Neural crest cell (in vitro differentiated cells): Measurements from ENCODE around the gene MAP2K4. TPM values are rescaled to one million over a fixed set of nuclear protein-coding genes. Genes with fewer than 3 reads are reported as not detected.

Source experiments
- DNase-seq: peaks from one replicate; pipeline ENCODE4 v3.0.0; 2021; ENCODE audit warnings: low read depth, mixed read lengths, low spot score
- H3K27ac Mint-ChIP-seq: one replicate; pipeline ENCODE4 v1.8.0; 2021; ENCODE audit warnings: mild to moderate bottlenecking, mixed read lengths; ENCODE audit not compliant: unreplicated experiment
- H3K27me3 Mint-ChIP-seq: 2 replicates; pipeline ENCODE4 v1.8.0; 2021; ENCODE audit warnings: low read depth, mild to moderate bottlenecking, mixed read lengths
- H3K36me3 Mint-ChIP-seq: 2 replicates; pipeline ENCODE4 v1.8.0; 2021; ENCODE audit warnings: low read depth, mild to moderate bottlenecking, mixed read lengths
- H3K4me1 Mint-ChIP-seq: 2 replicates; pipeline ENCODE4 v1.8.0; 2021; ENCODE audit warnings: mixed read lengths
- H3K4me3 Mint-ChIP-seq: one replicate; pipeline ENCODE4 v1.8.0; 2021; ENCODE audit warnings: mild to moderate bottlenecking, mixed read lengths
- H3K9me3 Mint-ChIP-seq: 2 replicates; pipeline ENCODE4 v1.8.0; 2021; ENCODE audit warnings: mixed read lengths
- total RNA-seq: library from RNA; stranded (reverse); gene quantifications from 2 replicates; pipeline ENCODE4 v1.2.1, GENCODE V29; 2021
- TF ChIP-seq, protein P1 (sequence below): fragments of 200-600 bp; sonication (generic); conservative IDR thresholded peaks from 2 replicates; pipeline ENCODE4 v1.5.0; 2021; ENCODE audit warnings: antibody characterized with exemption, mild to moderate bottlenecking

Gene MAP2K4
- total RNA-seq, 1 donor from 2014 or later: 47.5 TPM

DNA sequence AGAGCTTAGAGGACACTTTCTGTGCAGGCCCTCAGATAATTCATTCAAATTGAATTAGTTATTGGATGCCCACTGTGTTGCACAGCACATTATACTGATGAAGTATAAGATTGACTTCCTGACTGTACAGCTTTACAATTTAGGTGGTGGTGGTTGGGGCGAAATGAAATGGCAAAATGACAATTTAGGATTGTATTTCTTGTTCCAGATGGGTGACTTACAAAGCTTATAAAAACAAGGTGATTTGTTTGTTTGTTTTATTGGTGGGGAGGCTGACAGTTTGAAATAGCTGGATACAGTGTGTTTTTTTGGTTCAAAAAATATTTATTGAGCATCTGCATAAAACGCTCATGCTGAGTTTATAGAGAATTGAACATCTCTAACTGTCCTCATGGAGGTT is 1.6 kb downstream of the MAP2K4 start:
- Mint-ChIP-seq H3K27me3 (peaks cover 13% of the 10 kb centered on the region), H3K36me3 (no peaks in the 10 kb centered on the region), H3K27ac (no peak overlapping the region), H3K9me3 (no peaks in the 10 kb centered on the region), H3K4me1 (peaks cover 25% of the 10 kb centered on the region), H3K4me3 (peak overlapping the region; percentile 89)
- no peak for DNase-seq
- TF ChIP-seq, protein P1, sequence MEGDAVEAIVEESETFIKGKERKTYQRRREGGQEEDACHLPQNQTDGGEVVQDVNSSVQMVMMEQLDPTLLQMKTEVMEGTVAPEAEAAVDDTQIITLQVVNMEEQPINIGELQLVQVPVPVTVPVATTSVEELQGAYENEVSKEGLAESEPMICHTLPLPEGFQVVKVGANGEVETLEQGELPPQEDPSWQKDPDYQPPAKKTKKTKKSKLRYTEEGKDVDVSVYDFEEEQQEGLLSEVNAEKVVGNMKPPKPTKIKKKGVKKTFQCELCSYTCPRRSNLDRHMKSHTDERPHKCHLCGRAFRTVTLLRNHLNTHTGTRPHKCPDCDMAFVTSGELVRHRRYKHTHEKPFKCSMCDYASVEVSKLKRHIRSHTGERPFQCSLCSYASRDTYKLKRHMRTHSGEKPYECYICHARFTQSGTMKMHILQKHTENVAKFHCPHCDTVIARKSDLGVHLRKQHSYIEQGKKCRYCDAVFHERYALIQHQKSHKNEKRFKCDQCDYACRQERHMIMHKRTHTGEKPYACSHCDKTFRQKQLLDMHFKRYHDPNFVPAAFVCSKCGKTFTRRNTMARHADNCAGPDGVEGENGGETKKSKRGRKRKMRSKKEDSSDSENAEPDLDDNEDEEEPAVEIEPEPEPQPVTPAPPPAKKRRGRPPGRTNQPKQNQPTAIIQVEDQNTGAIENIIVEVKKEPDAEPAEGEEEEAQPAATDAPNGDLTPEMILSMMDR: no peak

DNA sequence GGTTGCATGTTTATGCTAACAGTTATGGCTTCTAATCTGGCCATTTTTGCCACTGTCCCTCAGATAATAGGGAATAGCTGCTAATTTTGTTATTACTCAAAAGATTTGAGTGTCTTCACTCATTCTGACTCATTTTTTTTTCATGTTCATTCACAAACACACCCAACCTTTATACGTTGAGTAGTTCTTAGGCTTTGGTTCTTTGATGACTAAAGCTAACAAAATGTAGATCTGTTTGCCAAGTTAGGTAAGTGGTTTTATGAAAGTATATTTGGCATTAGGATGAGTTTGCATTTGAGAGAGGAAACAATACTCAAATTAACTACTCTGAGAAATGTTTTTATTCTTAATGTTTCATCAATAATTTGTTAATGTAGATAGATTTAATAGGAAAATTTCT is 3.6 kb downstream of the MAP2K4 start:
- TF ChIP-seq, protein P1: no peak
- Mint-ChIP-seq H3K4me1 (peaks cover 25% of the 10 kb centered on the region), H3K27me3 (peaks cover 12% of the 10 kb centered on the region), H3K27ac (no peak overlapping the region), H3K4me3 (peak overlapping the region; percentile 14), H3K36me3 (no peaks in the 10 kb centered on the region), H3K9me3 (no peaks in the 10 kb centered on the region)
- DNase-seq: no peak

DNA sequence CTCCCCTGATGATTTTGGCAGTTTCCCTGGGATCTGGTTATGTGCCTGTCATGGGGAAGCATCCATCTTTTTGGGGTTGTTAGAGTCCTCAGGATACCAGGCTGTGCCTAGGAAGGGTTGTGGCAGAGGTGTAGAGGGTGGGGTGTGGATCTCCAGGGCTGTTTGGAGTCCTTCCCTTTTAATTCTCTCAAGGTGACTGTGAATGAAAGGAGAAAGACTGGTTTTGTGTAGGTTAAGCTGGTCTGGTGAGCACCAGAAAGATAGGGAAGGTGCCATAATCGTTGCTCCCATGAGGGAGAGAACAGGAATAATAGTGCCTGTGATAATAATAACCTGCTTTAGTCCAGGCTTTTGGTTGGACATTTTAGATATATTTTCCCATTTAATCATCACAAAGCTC is 7.0 kb downstream of the MAP2K4 start:
- H3K27ac Mint-ChIP-seq: no peak overlapping the region
- H3K4me1 Mint-ChIP-seq: peaks cover 13% of the 10 kb centered on the region
- no peak for DNase-seq
- no peaks in the 10 kb centered on the region for H3K9me3 Mint-ChIP-seq
- no peak overlapping the region for H3K4me3 Mint-ChIP-seq
- TF ChIP-seq, protein P1: no peak
- H3K27me3 Mint-ChIP-seq: no peaks in the 10 kb centered on the region
- H3K36me3 Mint-ChIP-seq: no peaks in the 10 kb centered on the region

DNA sequence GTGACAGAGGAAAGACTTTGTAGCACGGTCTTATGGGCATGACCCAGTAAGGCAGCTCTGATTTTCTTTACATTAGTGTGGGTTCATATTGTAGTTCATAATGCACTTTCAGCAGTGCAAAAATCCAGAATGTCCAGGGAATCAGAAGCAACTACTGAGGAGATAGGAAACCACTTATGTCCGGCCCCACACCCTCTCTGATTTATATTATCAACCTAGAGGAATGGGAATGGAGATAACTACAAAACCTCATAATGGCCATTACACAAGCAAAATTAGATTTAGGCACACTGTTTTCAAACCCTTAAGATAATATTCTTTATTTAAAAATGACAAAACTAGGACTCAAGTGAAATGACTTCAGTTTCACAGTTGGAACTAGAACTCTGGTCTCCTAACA is 7.9 kb downstream of the MAP2K4 start:
- Mint-ChIP-seq H3K27ac (no peak overlapping the region), H3K27me3 (no peaks in the 10 kb centered on the region), H3K36me3 (no peaks in the 10 kb centered on the region), H3K4me1 (peaks cover 4% of the 10 kb centered on the region), H3K4me3 (no peak overlapping the region), H3K9me3 (no peaks in the 10 kb centered on the region)
- TF ChIP-seq, protein P1: no peak
- DNase-seq: no peak

DNA sequence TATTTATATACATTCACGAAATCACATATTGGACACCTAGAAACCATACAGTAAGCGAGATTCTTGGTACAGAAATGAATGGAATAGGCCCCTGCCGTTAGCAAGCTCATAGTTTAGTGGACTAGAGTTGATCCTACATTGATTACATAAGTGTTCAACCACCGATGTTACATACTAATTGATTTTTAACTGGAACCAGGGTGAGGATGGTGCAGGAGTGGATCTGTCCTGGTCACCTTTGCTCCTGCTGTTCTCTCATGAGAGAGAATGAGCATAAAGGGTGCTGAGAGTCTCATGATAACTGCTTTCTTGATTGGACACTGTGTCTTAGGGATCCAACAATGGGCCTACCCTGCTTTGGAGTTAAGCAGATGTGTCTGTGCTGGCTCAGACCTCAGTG is 13.9 kb downstream of the MAP2K4 start:
- TF ChIP-seq, protein P1: no peak
- no peak for DNase-seq
- H3K4me3 Mint-ChIP-seq: no peak overlapping the region
- no peaks in the 10 kb centered on the region for H3K9me3 Mint-ChIP-seq
- no peaks in the 10 kb centered on the region for H3K36me3 Mint-ChIP-seq
- no peak overlapping the region for H3K27ac Mint-ChIP-seq
- no peaks in the 10 kb centered on the region for H3K4me1 Mint-ChIP-seq
- H3K27me3 Mint-ChIP-seq: no peaks in the 10 kb centered on the region

DNA sequence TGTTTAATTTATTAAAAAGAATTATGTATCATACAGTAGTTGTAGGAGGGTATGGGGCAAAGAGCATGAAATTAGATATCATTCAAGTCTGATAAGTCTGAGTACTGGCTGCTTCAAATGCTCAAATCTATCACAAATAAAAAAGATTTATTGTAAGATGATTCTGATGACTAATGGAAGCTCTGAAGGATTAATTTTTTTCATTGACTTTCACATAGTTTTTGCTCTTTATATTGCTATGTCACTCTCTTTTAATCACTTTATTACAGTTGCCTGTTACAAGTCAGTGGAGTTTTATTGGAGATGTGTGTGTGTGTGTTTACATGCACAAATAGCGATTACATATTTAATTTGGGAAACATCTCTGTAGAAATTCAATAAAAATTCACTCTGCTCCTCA is 15.0 kb downstream of the MAP2K4 start:
- no peak for DNase-seq
- H3K27ac Mint-ChIP-seq: no peak overlapping the region
- H3K4me3 Mint-ChIP-seq: no peak overlapping the region
- no peaks in the 10 kb centered on the region for H3K9me3 Mint-ChIP-seq
- no peaks in the 10 kb centered on the region for H3K36me3 Mint-ChIP-seq
- H3K27me3 Mint-ChIP-seq: no peaks in the 10 kb centered on the region
- TF ChIP-seq, protein P1: no peak
- no peaks in the 10 kb centered on the region for H3K4me1 Mint-ChIP-seq
